SK-N-SH treated with all-trans-retinoic acid at 6 μM for 48 hours (cell line): Measurements from ENCODE around the gene DPF3.

Experiments used
- ATAC-seq: fragments of 200-7000 bp; cut with Tn5 transposase; 3 replicates; pipeline ENCODE4 v1.9.1; 2020; ENCODE audit warnings: mild to moderate bottlenecking, moderate library complexity
- ARNTL ChIP-seq: fragments of 450-650 bp; formaldehyde crosslinking; IDR thresholded peaks from 2 replicates; pipeline ENCODE4 v1.5.0; 2020; ENCODE audit warnings: low read depth, mild to moderate bottlenecking, moderate library complexity, borderline replicate concordance
- BACH2 ChIP-seq: fragments of 250-450 bp; sonication (Bioruptor Pico); IDR thresholded peaks from 2 replicates; pipeline ENCODE4 v1.9.0; 2021; ENCODE audit warnings: mild to moderate bottlenecking, borderline replicate concordance
- CREB5 ChIP-seq: fragments of 250-450 bp; sonication (Bioruptor Pico); IDR thresholded peaks from 2 replicates; pipeline ENCODE4 v1.5.1; 2020; ENCODE audit warnings: low read depth, mild to moderate bottlenecking, moderate library complexity
- CSDC2 ChIP-seq: fragments of 250-450 bp; sonication (Bioruptor Pico); IDR thresholded peaks from 2 replicates; pipeline ENCODE4 v1.5.0; 2020; ENCODE audit warnings: mild to moderate bottlenecking, moderate library complexity
- CSRNP3 ChIP-seq: fragments of 250-450 bp; sonication (Bioruptor Pico); IDR thresholded peaks from 2 replicates; pipeline ENCODE4 v1.5.1; 2021; ENCODE audit warnings: mild to moderate bottlenecking, moderate library complexity
- ESRRG ChIP-seq: fragments of 250-450 bp; sonication (Bioruptor Pico); IDR thresholded peaks from 2 replicates; pipeline ENCODE4 v1.6.1; 2021; ENCODE audit warnings: mild to moderate bottlenecking
- GLIS3 ChIP-seq: fragments of 250-450 bp; sonication (Bioruptor Pico); IDR thresholded peaks from 2 replicates; pipeline ENCODE4 v1.5.0; 2020; ENCODE audit warnings: mild to moderate bottlenecking, moderate library complexity
- ISL1 ChIP-seq: fragments of 250-450 bp; sonication (Bioruptor Pico); IDR thresholded peaks from 2 replicates; pipeline ENCODE4 v2.1.2; 2022; ENCODE audit warnings: mild to moderate bottlenecking, moderate library complexity
- OSR1 ChIP-seq: fragments of 250-450 bp; sonication (Bioruptor Pico); IDR thresholded peaks from 2 replicates; pipeline ENCODE4 v1.8.0; 2022; ENCODE audit warnings: moderate library complexity, mild to moderate bottlenecking, inconsistent platforms
- PATZ1 ChIP-seq: fragments of 250-450 bp; sonication (Bioruptor Pico); IDR thresholded peaks from 2 replicates; pipeline ENCODE4 v1.8.0; 2020; ENCODE audit warnings: mild to moderate bottlenecking, moderate library complexity, borderline replicate concordance
- POU6F1 ChIP-seq: fragments of 250-450 bp; sonication (Bioruptor Pico); IDR thresholded peaks from 2 replicates; pipeline ENCODE4 v1.8.0; 2021; ENCODE audit warnings: low read depth, mild to moderate bottlenecking, moderate library complexity, borderline replicate concordance
- PPARA ChIP-seq: fragments of 250-450 bp; sonication (Bioruptor Pico); IDR thresholded peaks from 2 replicates; pipeline ENCODE4 v1.5.0; 2020; ENCODE audit warnings: mild to moderate bottlenecking, borderline replicate concordance
- RARB ChIP-seq: fragments of 250-450 bp; sonication (Bioruptor Pico); IDR thresholded peaks from 2 replicates; pipeline ENCODE4 v1.8.0; 2021; ENCODE audit warnings: mild to moderate bottlenecking, moderate library complexity
- SNAI2 ChIP-seq: fragments of 250-450 bp; sonication (Bioruptor Pico); IDR thresholded peaks from 2 replicates; pipeline ENCODE4 v1.5.0; 2020; ENCODE audit warnings: mild to moderate bottlenecking, moderate library complexity
- TCF4 ChIP-seq: fragments of 250-450 bp; sonication (Bioruptor Pico); IDR thresholded peaks from 2 replicates; pipeline ENCODE4 v1.8.0; 2021; ENCODE audit warnings: mild to moderate bottlenecking, moderate library complexity, borderline replicate concordance
- TOX ChIP-seq: fragments of 250-450 bp; sonication (Bioruptor Pico); IDR thresholded peaks from 2 replicates; pipeline ENCODE4 v1.8.0; 2021; ENCODE audit warnings: mild to moderate bottlenecking, moderate library complexity, borderline replicate concordance
- ZFP3 ChIP-seq: fragments of 250-450 bp; sonication (Bioruptor Pico); IDR thresholded peaks from 2 replicates; pipeline ENCODE4 v1.5.0; 2020; ENCODE audit warnings: mild to moderate bottlenecking, moderate library complexity
- ZFP30 ChIP-seq: fragments of 450-650 bp; formaldehyde crosslinking; IDR thresholded peaks from 2 replicates; pipeline ENCODE4 v1.5.0; 2022; ENCODE audit warnings: mild to moderate bottlenecking, moderate library complexity
- ZNF565 ChIP-seq: fragments of 450-650 bp; formaldehyde crosslinking; conservative IDR thresholded peaks from 2 replicates; pipeline ENCODE4 v1.5.0; 2020; ENCODE audit warnings: low read depth, mild to moderate bottlenecking, moderate library complexity
- ZNF70 ChIP-seq: fragments of 450-650 bp; formaldehyde crosslinking; IDR thresholded peaks from 2 replicates; pipeline ENCODE4 v1.5.0; 2020; ENCODE audit warnings: mild to moderate bottlenecking, moderate library complexity
- ZNF8 ChIP-seq: fragments of 450-650 bp; formaldehyde crosslinking; IDR thresholded peaks from 2 replicates; pipeline ENCODE4 v1.5.0; 2020; ENCODE audit warnings: mild to moderate bottlenecking, moderate library complexity
- TF ChIP-seq, protein P1 (sequence below): fragments of 250-450 bp; sonication (Bioruptor Pico); IDR thresholded peaks from 2 replicates; pipeline ENCODE4 v1.5.0; 2020; ENCODE audit warnings: mild to moderate bottlenecking, moderate library complexity

DPF3 gene

GRCh38 chr14:72879431-72879830 is 14.5 kb downstream of the DPF3 start:
- ATAC-seq: no peak
- TF ChIP-seq ZNF565 (CRISPR knock-in tag) (no peak), TCF4 (CRISPR knock-in tag) (no peak), GLIS3 (CRISPR knock-in tag) (no peak), ZFP3 (no peak), OSR1 (CRISPR knock-in tag) (no peak), CSDC2 (CRISPR knock-in tag) (no peak), PPARA (no peak), ZNF8 (CRISPR knock-in tag) (no peak), ISL1 (CRISPR knock-in tag) (no peak), CSRNP3 (CRISPR knock-in tag) (no peak), ARNTL (CRISPR knock-in tag) (no peak), PATZ1 (CRISPR knock-in tag) (no peak), RARB (CRISPR knock-in tag) (no peak), ESRRG (CRISPR knock-in tag) (no peak), ZNF70 (CRISPR knock-in tag) (no peak), POU6F1 (CRISPR knock-in tag) (no peak), ZFP30 (no peak)
- TF ChIP-seq, protein P1, sequence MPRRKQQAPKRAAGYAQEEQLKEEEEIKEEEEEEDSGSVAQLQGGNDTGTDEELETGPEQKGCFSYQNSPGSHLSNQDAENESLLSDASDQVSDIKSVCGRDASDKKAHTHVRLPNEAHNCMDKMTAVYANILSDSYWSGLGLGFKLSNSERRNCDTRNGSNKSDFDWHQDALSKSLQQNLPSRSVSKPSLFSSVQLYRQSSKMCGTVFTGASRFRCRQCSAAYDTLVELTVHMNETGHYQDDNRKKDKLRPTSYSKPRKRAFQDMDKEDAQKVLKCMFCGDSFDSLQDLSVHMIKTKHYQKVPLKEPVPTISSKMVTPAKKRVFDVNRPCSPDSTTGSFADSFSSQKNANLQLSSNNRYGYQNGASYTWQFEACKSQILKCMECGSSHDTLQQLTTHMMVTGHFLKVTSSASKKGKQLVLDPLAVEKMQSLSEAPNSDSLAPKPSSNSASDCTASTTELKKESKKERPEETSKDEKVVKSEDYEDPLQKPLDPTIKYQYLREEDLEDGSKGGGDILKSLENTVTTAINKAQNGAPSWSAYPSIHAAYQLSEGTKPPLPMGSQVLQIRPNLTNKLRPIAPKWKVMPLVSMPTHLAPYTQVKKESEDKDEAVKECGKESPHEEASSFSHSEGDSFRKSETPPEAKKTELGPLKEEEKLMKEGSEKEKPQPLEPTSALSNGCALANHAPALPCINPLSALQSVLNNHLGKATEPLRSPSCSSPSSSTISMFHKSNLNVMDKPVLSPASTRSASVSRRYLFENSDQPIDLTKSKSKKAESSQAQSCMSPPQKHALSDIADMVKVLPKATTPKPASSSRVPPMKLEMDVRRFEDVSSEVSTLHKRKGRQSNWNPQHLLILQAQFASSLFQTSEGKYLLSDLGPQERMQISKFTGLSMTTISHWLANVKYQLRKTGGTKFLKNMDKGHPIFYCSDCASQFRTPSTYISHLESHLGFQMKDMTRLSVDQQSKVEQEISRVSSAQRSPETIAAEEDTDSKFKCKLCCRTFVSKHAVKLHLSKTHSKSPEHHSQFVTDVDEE: no peak

DNA sequence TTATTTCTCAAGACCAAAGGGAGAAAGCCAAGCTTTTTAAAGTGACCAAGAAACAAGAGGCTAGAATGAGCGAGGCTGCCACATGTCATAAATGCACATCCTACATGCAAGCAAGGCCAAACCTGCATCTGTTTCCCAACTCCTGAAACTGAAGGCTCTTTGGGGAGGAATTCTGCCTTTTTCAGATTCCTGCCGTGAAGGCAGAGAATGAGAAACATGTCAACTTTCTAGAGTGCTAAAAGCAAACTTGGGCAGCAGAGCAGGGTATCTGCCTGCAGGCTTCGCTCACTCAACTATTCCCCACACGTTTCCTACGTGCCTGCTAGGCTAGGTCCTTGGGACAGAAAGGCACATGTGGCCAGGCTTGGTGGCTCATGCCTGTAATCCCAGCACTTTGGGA is 15.2 kb downstream of the DPF3 start:
- ATAC-seq: no peak
- TF ChIP-seq TOX (CRISPR knock-in tag): no peak
- no peak for TF ChIP-seq CREB5 (CRISPR knock-in tag)
- TF ChIP-seq RARB (CRISPR knock-in tag): no peak
- TF ChIP-seq BACH2 (CRISPR knock-in tag): no peak
- TF ChIP-seq ZNF70 (CRISPR knock-in tag): no peak
- no peak for TF ChIP-seq SNAI2 (CRISPR knock-in tag)
- TF ChIP-seq PPARA: no peak
- no peak for TF ChIP-seq ZNF565 (CRISPR knock-in tag)
- no peak for TF ChIP-seq ZFP3
- TF ChIP-seq TCF4 (CRISPR knock-in tag): no peak
- no peak for TF ChIP-seq CSRNP3 (CRISPR knock-in tag)
